ENCODE data around the gene PNPLA8.
"Not testable (repeated sequence)": the region's sequence is repeated elsewhere in the genome, so short reads cannot be mapped to it uniquely, and the experiment has no call there.

PNPLA8 gene

DNA sequence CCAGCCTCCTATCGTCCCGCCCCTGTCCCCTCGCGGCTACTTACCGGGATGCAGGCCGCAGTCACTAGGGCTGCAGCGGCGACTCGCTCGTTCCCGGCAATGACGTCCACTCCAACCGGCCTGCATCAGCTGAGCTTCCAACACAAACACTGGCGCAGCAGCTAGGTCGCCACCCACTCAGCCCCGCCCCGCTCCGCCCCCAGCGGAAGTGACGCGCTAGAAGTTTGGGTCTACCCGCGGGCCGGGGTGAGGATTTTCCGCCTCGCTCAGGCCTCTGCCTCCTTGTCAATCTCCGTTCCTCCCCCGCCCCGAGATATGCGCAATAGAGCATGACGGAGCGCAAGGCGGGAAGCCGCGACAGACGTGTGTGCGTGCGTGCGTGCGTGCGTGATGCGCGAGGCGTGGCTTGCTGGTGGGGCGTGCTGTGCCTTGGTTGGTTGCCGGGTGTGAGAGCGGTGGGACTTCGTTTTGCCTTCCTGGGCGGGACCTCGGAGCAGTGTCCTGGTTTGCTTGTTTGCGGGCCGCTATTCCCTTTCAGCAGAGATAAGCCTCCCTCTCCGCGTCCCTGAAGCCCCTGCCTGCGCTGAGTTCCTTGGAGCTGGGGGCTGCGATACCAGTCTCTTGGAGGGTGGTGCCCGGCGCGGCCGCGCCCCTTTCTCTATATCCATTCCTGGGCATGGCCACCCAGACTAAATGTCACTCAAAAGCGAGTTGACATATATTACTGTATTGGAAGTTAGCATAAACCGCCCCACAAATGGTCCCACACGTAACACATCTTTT lies at the start of gene PNPLA8:
Gene PNPLA8, minus strand, starts transcription at position 151 of the 783 bp plus-strand sequence. CDS start 10,644 bp downstream, outside the sequence.
- peak within 1 kb of the TSS; percentile 98 for H3K27ac Mint-ChIP-seq
- H3K4me1 Mint-ChIP-seq = peaks cover 31% of the 10 kb centered on the region
- H3K36me3 Mint-ChIP-seq = peaks cover 33% of the 10 kb centered on the region
- DNase-seq (ENCODE audit: low spot score in 2 of 2) (peak; percentile 99 to 100), ATAC-seq (peak; percentile 95)
- H3K4me3 Mint-ChIP-seq = peak within 1 kb of the TSS; percentile 91
- no peaks in the 10 kb centered on the region for H3K9me3 Mint-ChIP-seq

GRCh38 chr7:108575156-108575555 lies 49.2 kb upstream of the PNPLA8 start:
- DNase-seq (ENCODE audit: low spot score in 2 of 2) = no peak
- Mint-ChIP-seq H3K9me3 (no peaks in the 10 kb centered on the region), H3K4me3 (no peak overlapping the region), H3K27ac (no peak overlapping the region), H3K4me1 (peaks cover 46% of the 10 kb centered on the region), H3K36me3 (peaks cover 74% of the 10 kb centered on the region)
- no peak for ATAC-seq

- Mint-ChIP-seq H3K36me3 (peaks cover 83% of the 10 kb centered on the region), H3K9me3 (no peaks in the 10 kb centered on the region), H3K4me3 (no peak overlapping the region), H3K27ac (peak overlapping the region; percentile 32), H3K4me1 (peaks cover 53% of the 10 kb centered on the region)
- ATAC-seq = no peak
- no peak for DNase-seq (ENCODE audit: low spot score in 2 of 2)
Measured at GRCh38 chr7:108572480-108572879, 46.5 kb upstream of the PNPLA8 start.

- Mint-ChIP-seq H3K4me1 (peaks cover 42% of the 10 kb centered on the region), H3K4me3 (peak overlapping the region; percentile 95), H3K27ac (peak overlapping the region; percentile 100), H3K36me3 (peaks cover 75% of the 10 kb centered on the region), H3K9me3 (no peaks in the 10 kb centered on the region)
- ATAC-seq (peak; percentile 24), DNase-seq (ENCODE audit: low spot score in 2 of 2) (peak; percentile 24 to 77)
Measured at GRCh38 chr7:108570146-108570755, 44.3 kb upstream of the PNPLA8 start.

GRCh38 chr7:108569381-108570145 lies 43.6 kb upstream of the PNPLA8 start, which contains the start of the genes DNAJB9 and THAP5:
Gene DNAJB9, plus strand, starts transcription at chr7:108569874. Its CDS starts 1,853 bp downstream, at chr7:108571727.
Gene THAP5, minus strand, starts transcription at chr7:108569706. Its CDS starts 137 bp downstream, at chr7:108569569.
- Mint-ChIP-seq H3K36me3 (peaks cover 75% of the 10 kb centered on the region), H3K27ac (peak within 1 kb of the TSS; percentile 100), H3K9me3 (no peaks in the 10 kb centered on the region), H3K4me1 (peaks cover 35% of the 10 kb centered on the region), H3K4me3 (peak within 1 kb of the TSS; percentile 95)
- DNase-seq (ENCODE audit: low spot score in 2 of 2) (peak; percentile 92 to 99), ATAC-seq (peak; percentile 93)

- H3K9me3 Mint-ChIP-seq = no peaks in the 10 kb centered on the region
- DNase-seq (ENCODE audit: low spot score in 2 of 2) (no peak), ATAC-seq (no peak)
- H3K27ac Mint-ChIP-seq = peak overlapping the region; percentile 100
- H3K36me3 Mint-ChIP-seq = peaks cover 75% of the 10 kb centered on the region
- peak overlapping the region; percentile 95 for H3K4me3 Mint-ChIP-seq
- H3K4me1 Mint-ChIP-seq = peaks cover 28% of the 10 kb centered on the region
Measured at GRCh38 chr7:108568801-108569380, 43.0 kb upstream of the PNPLA8 start.

GRCh38 chr7:108565987-108566386 lies 40.1 kb upstream of the PNPLA8 start:
- Mint-ChIP-seq H3K9me3 (no peaks in the 10 kb centered on the region), H3K36me3 (peaks cover 66% of the 10 kb centered on the region), H3K27ac (peak overlapping the region; percentile 7), H3K4me1 (peaks cover 13% of the 10 kb centered on the region), H3K4me3 (no peak overlapping the region)
- ATAC-seq (no peak), DNase-seq (ENCODE audit: low spot score in 2 of 2) (no peak)

GRCh38 chr7:108561047-108561619 lies 35.2 kb upstream of the PNPLA8 start:
- Mint-ChIP-seq H3K36me3 (peaks cover 39% of the 10 kb centered on the region), H3K4me3 (no peak overlapping the region)
- DNase-seq (ENCODE audit: low spot score in 2 of 2) = no peak

DNA sequence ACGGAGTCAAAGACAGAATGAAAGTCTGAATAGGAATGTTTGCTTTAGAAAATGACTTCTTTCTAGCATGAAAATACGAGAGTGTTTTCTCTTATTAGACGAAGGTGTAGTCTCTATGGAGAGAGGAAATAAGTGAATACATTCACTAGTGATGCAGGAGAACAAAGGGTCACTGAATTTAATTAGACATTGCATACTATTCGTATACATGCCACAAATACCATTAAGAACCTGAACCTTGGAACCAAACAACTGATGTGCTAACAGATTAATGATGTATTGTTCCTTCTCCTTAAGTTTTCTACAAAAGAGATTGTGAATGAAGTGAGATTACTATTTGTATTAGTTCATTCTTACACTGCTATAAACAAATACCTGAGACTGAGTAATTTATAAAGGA lies 33.3 kb upstream of the PNPLA8 start:
- Mint-ChIP-seq H3K4me3 (no peak overlapping the region), H3K4me1 (peaks cover 5% of the 10 kb centered on the region), H3K27ac (no peak overlapping the region), H3K9me3 (peaks cover 15% of the 10 kb centered on the region), H3K36me3 (peaks cover 20% of the 10 kb centered on the region)
- ATAC-seq (no peak), DNase-seq (ENCODE audit: low spot score in 2 of 2) (no peak)

More at GRCh38 chr7:108561047-108561619, 35.2 kb upstream of the PNPLA8 start:
- ATAC-seq = no peak
- H3K9me3 Mint-ChIP-seq = peaks cover 15% of the 10 kb centered on the region
- peaks cover 11% of the 10 kb centered on the region for H3K4me1 Mint-ChIP-seq
- H3K27ac Mint-ChIP-seq = no peak overlapping the region

GRCh38 chr7:108557617-108558016 lies 31.7 kb upstream of the PNPLA8 start:
- H3K36me3 Mint-ChIP-seq = peaks cover 12% of the 10 kb centered on the region
- H3K9me3 Mint-ChIP-seq = peaks cover 15% of the 10 kb centered on the region
- H3K4me3 Mint-ChIP-seq = no peak overlapping the region
- DNase-seq (ENCODE audit: low spot score in 2 of 2) (no peak), ATAC-seq (no peak)
- H3K27ac Mint-ChIP-seq = no peak overlapping the region
- peaks cover 5% of the 10 kb centered on the region for H3K4me1 Mint-ChIP-seq

DNA sequence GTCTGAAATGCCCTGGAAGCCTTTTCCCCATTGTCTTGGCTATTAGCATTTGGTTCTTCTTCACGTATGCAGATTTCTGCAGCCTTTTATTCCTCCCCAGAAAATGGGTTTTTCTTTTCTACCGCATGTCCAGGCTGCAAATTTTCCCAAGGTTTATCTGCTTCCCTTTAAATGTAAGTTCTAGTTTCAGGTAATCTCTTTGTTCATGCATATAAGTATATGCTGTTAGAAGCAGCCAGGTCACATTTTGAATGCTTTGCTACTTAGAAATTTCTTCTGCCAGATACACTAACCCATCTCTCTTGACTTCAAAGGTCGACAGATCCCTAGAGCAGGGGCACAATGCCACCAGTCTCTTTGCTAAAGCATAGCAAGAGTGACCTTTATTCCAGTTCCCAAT lies 31.3 kb upstream of the PNPLA8 start:
- H3K4me3 Mint-ChIP-seq = no peak overlapping the region
- H3K4me1 Mint-ChIP-seq = peaks cover 5% of the 10 kb centered on the region
- no peak overlapping the region for H3K27ac Mint-ChIP-seq
- H3K9me3 Mint-ChIP-seq = peaks cover 15% of the 10 kb centered on the region
- ATAC-seq (no peak), DNase-seq (ENCODE audit: low spot score in 2 of 2) (no peak)
- H3K36me3 Mint-ChIP-seq = peaks cover 12% of the 10 kb centered on the region

DNA sequence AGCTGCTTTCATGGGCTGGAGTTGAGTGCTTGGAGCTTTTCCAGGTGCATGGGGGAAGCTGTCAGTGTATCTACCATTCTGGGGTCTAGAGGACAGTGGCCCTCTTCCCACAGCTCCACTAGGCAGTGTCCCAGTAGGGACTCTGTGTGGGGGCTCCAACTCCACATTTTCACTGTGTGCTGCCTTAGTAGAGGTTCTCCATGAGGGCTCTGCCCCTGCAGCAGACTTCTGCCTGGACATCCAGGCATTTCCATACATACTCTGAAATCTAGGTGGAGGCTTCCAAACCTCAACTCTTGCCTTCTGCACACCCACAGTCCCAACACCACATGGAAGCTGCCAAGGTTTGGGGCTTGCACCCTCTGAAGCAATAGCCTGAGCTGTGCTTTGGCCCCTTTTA lies 30.7 kb upstream of the PNPLA8 start:
- Mint-ChIP-seq H3K9me3 (peaks cover 15% of the 10 kb centered on the region), H3K36me3 (peaks cover 11% of the 10 kb centered on the region)
- not testable (repeated sequence) for ATAC-seq; DNase-seq (ENCODE audit: low spot score in 2 of 2); H3K4me1 Mint-ChIP-seq; H3K27ac Mint-ChIP-seq; H3K4me3 Mint-ChIP-seq

DNA sequence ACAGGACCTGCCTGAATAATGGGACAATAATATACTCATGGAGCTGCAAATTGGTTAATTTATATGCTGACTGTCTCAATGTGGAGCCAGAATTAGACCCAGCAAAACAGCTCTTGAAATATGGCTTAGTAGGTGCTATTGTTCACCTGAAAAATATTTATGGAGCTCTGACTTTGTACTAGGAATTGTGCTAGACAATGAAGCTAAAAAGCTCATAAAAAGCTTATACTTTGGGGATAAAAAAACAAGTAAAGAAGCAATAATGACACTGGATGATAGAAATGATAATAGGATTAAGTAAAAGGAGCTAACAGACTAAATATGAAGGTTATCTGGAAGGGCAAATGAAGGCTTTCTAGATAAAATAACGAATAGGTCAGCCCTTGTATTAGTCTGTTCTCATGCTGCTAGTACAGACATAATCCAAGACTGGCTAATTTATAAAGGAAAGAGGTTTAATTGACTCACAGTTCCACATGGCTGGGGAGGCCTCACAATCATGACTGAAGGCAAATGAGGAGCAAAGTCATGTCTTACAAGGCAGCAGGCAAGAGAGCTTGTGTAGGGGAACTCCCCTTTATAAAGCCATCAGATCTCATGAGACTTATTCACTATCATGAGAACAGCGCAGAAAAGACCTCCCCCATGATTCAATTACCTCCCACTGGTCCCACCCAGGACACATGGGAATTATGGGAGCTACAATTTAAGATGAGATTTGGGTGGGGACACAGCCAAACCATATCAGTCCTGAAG lies 22.4 kb upstream of the PNPLA8 start:
- H3K27ac Mint-ChIP-seq; H3K36me3 Mint-ChIP-seq; H3K4me1 Mint-ChIP-seq; H3K4me3 Mint-ChIP-seq; H3K9me3 Mint-ChIP-seq; ATAC-seq; DNase-seq (ENCODE audit: low spot score in 2 of 2): not testable (repeated sequence)

DNA sequence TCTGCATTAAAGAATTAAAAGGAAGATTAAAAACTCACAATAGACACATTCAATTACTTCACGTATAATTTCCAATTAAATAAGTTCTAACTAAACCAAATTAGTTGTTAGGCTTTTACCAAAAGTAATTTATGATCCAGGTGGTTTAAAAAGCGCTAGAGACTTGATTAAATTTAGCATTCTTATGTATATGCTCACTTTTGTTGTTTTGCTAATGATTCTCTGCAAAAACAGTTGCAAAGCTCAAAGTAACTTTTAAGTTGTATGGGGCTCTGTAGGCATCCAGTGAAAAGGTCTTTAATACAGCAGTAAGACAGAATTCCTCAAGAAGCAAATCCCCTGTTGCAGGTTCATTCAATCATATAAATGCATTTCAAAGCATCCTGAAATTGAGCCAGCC lies 15.5 kb upstream of the PNPLA8 start:
- no peaks in the 10 kb centered on the region for H3K4me1 Mint-ChIP-seq
- no peak overlapping the region for H3K27ac Mint-ChIP-seq
- no peak overlapping the region for H3K4me3 Mint-ChIP-seq
- ATAC-seq (no peak), DNase-seq (ENCODE audit: low spot score in 2 of 2) (no peak)
- H3K9me3 Mint-ChIP-seq = no peaks in the 10 kb centered on the region
- no peaks in the 10 kb centered on the region for H3K36me3 Mint-ChIP-seq

All from stimulated activated effector memory CD8-positive, alpha-beta T cell treated with anti-CD3 and anti-CD28 coated beads, Interleukin-12 subunit alpha, Interleukin-12 subunit beta, amount 100 ng/mL, for 72 hours (primary cell).